Tibial nerve (tissue), 4 donors: ENCODE results near the gene FTSJ3. TPM values are rescaled to one million over a fixed set of nuclear protein-coding genes. Genes with fewer than 3 reads are reported as not detected.
"Not testable (repeated sequence)": the region's sequence is repeated elsewhere in the genome, so short reads cannot be mapped to it uniquely, and the experiment has no call there.

Experiments
- DNase-seq, 2 donors: peaks; one replicate each; pipeline ENCODE4 v3.0.0-alpha.2; 2019; ENCODE audit warnings: low spot score in 2 of 2
- H3K27ac ChIP-seq, 4 donors: fragments of 200-600 bp; sonication (generic) in 3 of 4; one replicate each; pipeline ENCODE4 v1.5.1; 2017 to 2019; ENCODE audit warnings: mild to moderate bottlenecking in 1 of 4
- H3K27me3 ChIP-seq, 2 donors: fragments of 200-600 bp; sonication (generic) in 1 of 2; one replicate each; pipeline versions ENCODE4 v1.5.1 to v1.6.0; 2017 to 2019
- H3K36me3 ChIP-seq, 3 donors: fragments of 200-600 bp; sonication (generic); one replicate each; pipeline ENCODE4 v1.5.1; 2018 to 2019
- H3K4me1 ChIP-seq, 4 donors: fragments of 200-600 bp; sonication (generic) in 3 of 4; one replicate each; pipeline ENCODE4 v1.5.1; 2017 to 2019
- H3K4me3 ChIP-seq, 4 donors: fragments of 200-600 bp; sonication (generic) in 3 of 4; one replicate each; pipeline ENCODE4 v1.5.1; 2017 to 2019; ENCODE audit warnings: mild to moderate bottlenecking in 1 of 4, moderate library complexity in 1 of 4
- H3K9me3 ChIP-seq, 4 donors: fragments of 200-600 bp; sonication (generic) in 3 of 4; one replicate each; pipeline ENCODE4 v1.5.1; 2017 to 2019
- EP300 ChIP-seq, 2 donors: sonication (generic); formaldehyde crosslinking; IDR thresholded peaks; one replicate each; pipeline ENCODE4 v1.6.1; 2017; ENCODE audit warnings: antibody characterized with exemption in 2 of 2, mild to moderate bottlenecking in 1 of 2
- POLR2A ChIP-seq, 2 donors: fragments of 450-650 bp; IDR thresholded peaks; one replicate each; pipeline ENCODE4 v1.6.1; 2017; ENCODE audit warnings: antibody characterized with exemption in 2 of 2, mild to moderate bottlenecking in 2 of 2, moderate library complexity in 2 of 2
- WGBS, 2 donors: methylation state at CpG; one replicate each; pipeline ENCODE4 v1.1.5; 2018; 5-methylcytosine and 5-hydroxymethylcytosine counted together
- total RNA-seq, 4 donors: library from RNA; depleted of rRNA; stranded (reverse); fragments of >200 nt; gene quantifications; one replicate each; pipeline ENCODE4 v1.1.0, GENCODE V29; 2016
- TF ChIP-seq, protein P1 (sequence below), 5 experiments: fragments of 200-600 bp in 3 of 5; fragments of 450-650 bp in 2 of 5; sonication (generic) in 3 of 5; IDR thresholded peaks; one replicate each; pipeline ENCODE4 v1.5.1; 2016 to 2019; ENCODE audit warnings: antibody characterized with exemption in 5 of 5, mild to moderate bottlenecking in 3 of 5, moderate library complexity in 2 of 5

FTSJ3 gene
- total RNA-seq, 4 donors from 2014 or later = 32.8 to 69.3 (median 43.2) TPM

DNA sequence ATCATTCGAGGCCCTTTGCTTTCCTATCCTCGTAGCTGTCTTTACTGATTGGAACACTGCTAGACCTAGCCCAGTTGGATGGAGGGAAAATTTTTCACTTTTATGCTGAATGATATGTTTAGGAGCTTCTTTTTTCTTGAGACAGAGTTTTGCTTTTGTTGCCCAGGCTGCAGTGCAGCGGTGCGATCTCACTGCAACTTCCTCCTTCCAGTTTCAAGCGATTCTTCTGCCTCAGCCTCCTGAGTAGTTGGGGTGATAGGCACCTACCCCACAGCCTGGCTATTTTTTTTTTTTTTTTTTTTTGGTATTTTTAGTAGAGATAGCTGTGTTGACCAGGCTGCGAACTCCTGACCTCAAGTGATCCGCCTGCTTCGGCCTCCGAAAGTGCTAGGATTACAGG, 17.5 kb downstream of the FTSJ3 start:
- Histone ChIP-seq H3K27me3 (no peaks in the 10 kb centered on the region), H3K4me3 (no peak overlapping the region), H3K9me3 (no peaks in the 10 kb centered on the region), H3K27ac (no peak overlapping the region), H3K36me3 (peaks cover 4 to 100% (median 21%) of the 10 kb centered on the region in 3 donors), H3K4me1 (peaks cover 0 to 9% (median 0%) of the 10 kb centered on the region in 4 donors)
- TF ChIP-seq, protein P1, sequence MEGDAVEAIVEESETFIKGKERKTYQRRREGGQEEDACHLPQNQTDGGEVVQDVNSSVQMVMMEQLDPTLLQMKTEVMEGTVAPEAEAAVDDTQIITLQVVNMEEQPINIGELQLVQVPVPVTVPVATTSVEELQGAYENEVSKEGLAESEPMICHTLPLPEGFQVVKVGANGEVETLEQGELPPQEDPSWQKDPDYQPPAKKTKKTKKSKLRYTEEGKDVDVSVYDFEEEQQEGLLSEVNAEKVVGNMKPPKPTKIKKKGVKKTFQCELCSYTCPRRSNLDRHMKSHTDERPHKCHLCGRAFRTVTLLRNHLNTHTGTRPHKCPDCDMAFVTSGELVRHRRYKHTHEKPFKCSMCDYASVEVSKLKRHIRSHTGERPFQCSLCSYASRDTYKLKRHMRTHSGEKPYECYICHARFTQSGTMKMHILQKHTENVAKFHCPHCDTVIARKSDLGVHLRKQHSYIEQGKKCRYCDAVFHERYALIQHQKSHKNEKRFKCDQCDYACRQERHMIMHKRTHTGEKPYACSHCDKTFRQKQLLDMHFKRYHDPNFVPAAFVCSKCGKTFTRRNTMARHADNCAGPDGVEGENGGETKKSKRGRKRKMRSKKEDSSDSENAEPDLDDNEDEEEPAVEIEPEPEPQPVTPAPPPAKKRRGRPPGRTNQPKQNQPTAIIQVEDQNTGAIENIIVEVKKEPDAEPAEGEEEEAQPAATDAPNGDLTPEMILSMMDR (IDR thresholded peaks at IDR 0.05) = no peak
- TF ChIP-seq POLR2A (IDR thresholded peaks at IDR 0.05) = no peak
- TF ChIP-seq EP300 (IDR thresholded peaks at IDR 0.05) = no peak
- DNase-seq = no peak
- WGBS, 2 donors = 82 to 83% methylated on average over 9 of the region's 9 CpGs

DNA sequence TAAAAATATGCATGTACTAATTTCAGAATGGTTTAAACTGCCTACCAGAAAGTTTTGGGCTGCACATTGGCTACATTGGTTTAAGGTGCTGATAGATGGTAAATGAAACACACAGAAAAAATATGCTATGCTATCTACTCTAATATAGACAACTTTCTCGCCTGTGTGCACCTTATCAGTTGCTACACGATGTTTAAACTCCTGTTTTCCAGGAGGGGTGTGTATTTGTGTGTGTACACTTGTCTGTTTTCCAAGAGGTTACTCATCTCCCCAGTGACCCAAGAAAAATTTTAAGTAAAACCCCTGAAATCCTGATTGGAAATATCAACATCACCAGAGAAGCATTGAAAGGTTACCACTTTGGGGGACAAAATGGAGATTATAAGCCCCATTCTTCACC, 21.9 kb downstream of the FTSJ3 start:
- Histone ChIP-seq H3K4me1 (peaks cover 0 to 9% (median 0%) of the 10 kb centered on the region in 4 donors), H3K27ac (no peak overlapping the region), H3K9me3 (no peaks in the 10 kb centered on the region), H3K27me3 (no peaks in the 10 kb centered on the region), H3K4me3 (no peak overlapping the region), H3K36me3 (peaks cover 0 to 97% (median 8%) of the 10 kb centered on the region in 3 donors)
- 58 to 66% methylated on average over 2 of the region's 2 CpGs for WGBS, 2 donors
- no peak for TF ChIP-seq POLR2A (IDR thresholded peaks at IDR 0.05)
- TF ChIP-seq, protein P1 (IDR thresholded peaks at IDR 0.05) = no peak
- TF ChIP-seq EP300 (IDR thresholded peaks at IDR 0.05) = no peak
- DNase-seq = no peak

DNA sequence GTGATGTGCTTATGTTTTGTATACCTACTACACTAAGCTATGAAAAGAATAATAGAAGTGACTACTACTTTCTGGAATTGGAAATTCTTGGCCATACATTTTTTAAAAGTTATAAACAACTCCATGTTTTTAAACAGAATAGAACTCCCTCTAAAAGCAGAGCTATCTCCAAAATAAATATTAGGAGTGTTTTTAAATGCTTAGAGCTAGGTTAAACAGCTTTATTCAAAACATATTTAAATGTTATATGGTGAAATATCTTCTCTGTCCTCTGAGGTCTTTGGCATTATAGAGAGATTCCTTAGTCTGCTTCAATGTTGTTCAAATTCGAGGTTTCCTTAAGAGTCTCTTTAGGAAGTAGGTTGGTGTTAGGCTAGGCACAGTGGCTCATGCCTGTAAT, 23.1 kb downstream of the FTSJ3 start:
- no peak overlapping the region for H3K4me3 ChIP-seq
- no peaks in the 10 kb centered on the region for H3K9me3 ChIP-seq
- H3K36me3 ChIP-seq = peaks cover 0 to 97% (median 19%) of the 10 kb centered on the region in 3 donors
- H3K27ac ChIP-seq = no peak overlapping the region
- 67 to 83% methylated on average over 1 of the region's 1 CpG for WGBS, 2 donors
- H3K4me1 ChIP-seq = peaks cover 0 to 9% (median 0%) of the 10 kb centered on the region in 4 donors
- TF ChIP-seq POLR2A (IDR thresholded peaks at IDR 0.05) = no peak
- TF ChIP-seq EP300 (IDR thresholded peaks at IDR 0.05) = no peak
- TF ChIP-seq, protein P1 (IDR thresholded peaks at IDR 0.05) = no peak
- no peaks in the 10 kb centered on the region for H3K27me3 ChIP-seq
- DNase-seq = no peak

DNA sequence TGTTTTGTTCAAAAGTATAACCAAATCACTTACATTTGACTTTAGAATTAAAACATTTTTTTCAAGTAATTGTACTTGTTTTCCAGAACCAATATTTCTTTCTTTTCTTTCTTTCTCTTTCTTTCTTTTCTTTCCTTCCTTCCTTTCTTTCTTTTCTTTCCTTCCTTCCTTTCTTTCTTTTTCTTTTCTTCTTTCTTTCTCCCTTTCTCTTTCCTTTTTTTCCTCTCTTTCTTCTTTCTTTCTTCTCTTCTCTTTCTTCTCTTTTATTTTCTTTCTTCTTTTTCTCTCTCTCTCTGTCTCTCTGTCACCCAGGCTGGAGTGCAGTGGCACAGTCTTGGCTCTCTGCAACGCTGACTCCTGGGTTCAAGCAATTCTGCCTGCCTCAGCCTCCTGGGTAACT, 26.7 kb downstream of the FTSJ3 start:
- H3K4me3 ChIP-seq = no peak overlapping the region
- TF ChIP-seq, protein P1 (IDR thresholded peaks at IDR 0.05) = no peak
- TF ChIP-seq EP300 (IDR thresholded peaks at IDR 0.05) (no peak), POLR2A (IDR thresholded peaks at IDR 0.05) (no peak)
- H3K27ac ChIP-seq = no peak overlapping the region
- no peak for DNase-seq
- peaks cover 0 to 97% (median 25%) of the 10 kb centered on the region in 3 donors for H3K36me3 ChIP-seq
- peaks cover 0 to 7% (median 0%) of the 10 kb centered on the region in 4 donors for H3K4me1 ChIP-seq
- H3K9me3 ChIP-seq = no peaks in the 10 kb centered on the region
- H3K27me3 ChIP-seq = no peaks in the 10 kb centered on the region
- WGBS, 2 donors = 97 to 100% methylated on average over 1 of the region's 1 CpG

DNA sequence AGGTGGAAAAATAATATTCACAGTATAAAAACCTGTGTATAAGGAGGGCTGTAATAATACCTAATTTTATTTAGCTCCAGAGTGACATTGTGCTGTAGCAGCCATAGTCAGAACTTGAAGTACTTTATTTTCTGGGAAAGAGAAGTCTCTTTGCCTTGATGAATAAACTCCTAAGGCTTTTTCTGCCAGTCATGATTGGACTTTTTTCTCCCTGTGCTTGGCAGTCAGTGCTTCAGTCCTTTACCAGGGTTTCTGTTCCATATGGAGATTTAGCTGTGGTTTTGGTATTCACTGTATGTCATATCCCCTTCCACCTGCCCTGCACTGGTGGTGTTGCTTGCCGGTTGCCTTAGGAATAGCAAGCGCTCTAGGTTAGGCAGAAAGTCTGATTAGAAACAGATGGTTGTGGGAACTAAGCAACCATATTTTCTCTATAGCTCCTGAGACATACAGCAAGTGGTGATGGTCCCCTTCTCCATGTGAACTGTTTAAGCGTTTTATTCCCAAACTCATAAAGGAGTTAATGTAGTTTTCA, 28.8 kb downstream of the FTSJ3 start:
- Histone ChIP-seq H3K27me3 (no peaks in the 10 kb centered on the region), H3K4me3 (no peak overlapping the region), H3K27ac (no peak overlapping the region), H3K36me3 (peaks cover 0 to 98% (median 25%) of the 10 kb centered on the region in 3 donors), H3K9me3 (no peaks in the 10 kb centered on the region), H3K4me1 (no peaks in the 10 kb centered on the region)
- DNase-seq = no peak
- no peak for TF ChIP-seq POLR2A (IDR thresholded peaks at IDR 0.05)
- TF ChIP-seq, protein P1 (IDR thresholded peaks at IDR 0.05) = no peak
- TF ChIP-seq EP300 (IDR thresholded peaks at IDR 0.05) = no peak
- 74 to 84% methylated on average over 3 of the region's 3 CpGs for WGBS, 2 donors

DNA sequence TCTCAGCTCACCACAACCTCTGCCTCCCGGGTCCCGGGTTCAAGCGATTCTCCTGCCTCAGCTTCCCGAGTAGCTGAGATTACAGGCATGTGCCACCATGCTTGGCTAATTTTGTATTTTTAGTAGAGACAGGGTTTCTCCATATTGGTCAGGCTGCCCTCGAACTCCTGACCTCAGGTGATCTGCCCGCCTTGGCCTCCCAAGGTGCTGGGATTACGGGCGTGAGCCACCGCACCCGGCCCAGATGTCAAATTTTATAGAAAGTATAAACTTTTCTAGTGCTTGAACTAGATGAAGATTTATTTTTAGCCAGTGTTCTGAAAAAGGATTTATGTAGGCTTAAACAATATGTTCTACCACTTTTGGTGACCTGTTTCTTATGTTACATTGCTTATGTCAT, 31.1 kb downstream of the FTSJ3 start:
- WGBS, 2 donors = 95 to 98% methylated on average over 10 of the region's 10 CpGs
- peaks cover 0 to 100% (median 30%) of the 10 kb centered on the region in 3 donors for H3K36me3 ChIP-seq
- not testable (repeated sequence) for H3K9me3 ChIP-seq, H3K27ac ChIP-seq, H3K27me3 ChIP-seq, H3K4me1 ChIP-seq, H3K4me3 ChIP-seq, DNase-seq
